ENCODE measurements around the gene SLC44A3.

GRCh38 chr1:94816030-94816429, 4.1 kb upstream of the SLC44A3 start:
- TF ChIP-seq CTCF (conservative IDR thresholded peaks at IDR 0.05; ENCODE audit: low read depth, low read length) (no peak), BHLHE40 (IDR thresholded peaks at IDR 0.05; ENCODE audit: low read depth, low read length) (no peak), RFX5 (IDR thresholded peaks at IDR 0.05; ENCODE audit: low read depth, low read length) (no peak)

All from IMR-90 (cell line).